ENCODE measurements around the gene SIK3.
"Not testable (repeated sequence)": the region's sequence is repeated elsewhere in the genome, so short reads cannot be mapped to it uniquely, and the experiment has no call there.

SIK3 gene

GRCh38 chr11:117054382-117054781 is 43.8 kb downstream of the SIK3 start:
- Mint-ChIP-seq H3K27ac (no peak overlapping the region), H3K4me1 (ENCODE audit: low read depth) (peaks cover 28% of the 10 kb centered on the region), H3K36me3 (ENCODE audit: low read depth) (peaks cover 11% of the 10 kb centered on the region), H3K9me3 (no peaks in the 10 kb centered on the region), H3K4me3 (no peak overlapping the region), H3K27me3 (no peaks in the 10 kb centered on the region)
- no peak for DNase-seq

DNA sequence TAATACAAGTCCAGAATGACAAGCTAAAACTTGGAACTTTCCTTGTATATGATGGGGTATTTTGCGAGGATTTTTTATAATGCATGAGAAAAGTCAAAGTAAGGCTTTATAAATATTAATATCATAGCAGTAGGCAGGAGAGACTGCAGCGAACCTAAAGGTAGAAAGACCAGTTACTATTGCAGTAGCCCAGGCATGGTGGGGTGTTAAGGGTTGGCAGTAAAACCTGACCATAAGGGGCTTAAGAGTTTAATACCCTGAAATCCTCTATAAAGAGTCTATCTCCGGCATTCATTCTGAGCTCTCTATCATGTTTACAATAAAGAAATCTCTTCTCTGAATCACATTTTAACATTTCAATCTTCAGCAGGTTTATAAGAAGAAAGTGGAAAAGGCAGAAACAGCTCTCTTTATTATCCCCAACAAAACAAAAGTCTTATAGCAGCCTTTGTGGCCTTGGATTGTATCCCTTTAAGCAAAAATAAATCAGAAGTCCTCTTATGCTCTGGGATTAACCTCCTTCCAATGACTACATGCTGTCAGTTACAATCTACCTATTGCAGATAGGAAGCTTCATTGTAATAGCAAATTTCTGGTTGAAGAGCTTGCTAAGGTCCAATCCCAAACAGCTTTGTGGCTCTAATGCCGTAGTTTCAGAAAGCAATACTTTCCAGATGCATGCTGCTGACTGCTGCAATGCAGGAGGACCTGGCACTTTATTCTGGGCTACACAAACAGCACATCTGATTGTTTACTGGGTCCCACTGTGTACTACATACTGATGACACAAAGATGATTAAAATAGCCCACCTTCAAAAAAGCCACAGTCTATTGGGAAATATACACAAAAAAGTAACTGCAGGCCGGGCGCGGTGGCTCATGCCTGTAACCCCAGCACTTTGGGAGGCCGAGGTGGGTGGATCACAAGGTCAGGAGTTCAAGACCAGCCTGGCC is 45.8 kb downstream of the SIK3 start:
- no peak for DNase-seq
- Mint-ChIP-seq H3K9me3 (no peaks in the 10 kb centered on the region), H3K27me3 (no peaks in the 10 kb centered on the region), H3K36me3 (ENCODE audit: low read depth) (peaks cover 7% of the 10 kb centered on the region), H3K4me1 (ENCODE audit: low read depth) (peaks cover 15% of the 10 kb centered on the region), H3K27ac (no peak overlapping the region), H3K4me3 (no peak overlapping the region)

DNA sequence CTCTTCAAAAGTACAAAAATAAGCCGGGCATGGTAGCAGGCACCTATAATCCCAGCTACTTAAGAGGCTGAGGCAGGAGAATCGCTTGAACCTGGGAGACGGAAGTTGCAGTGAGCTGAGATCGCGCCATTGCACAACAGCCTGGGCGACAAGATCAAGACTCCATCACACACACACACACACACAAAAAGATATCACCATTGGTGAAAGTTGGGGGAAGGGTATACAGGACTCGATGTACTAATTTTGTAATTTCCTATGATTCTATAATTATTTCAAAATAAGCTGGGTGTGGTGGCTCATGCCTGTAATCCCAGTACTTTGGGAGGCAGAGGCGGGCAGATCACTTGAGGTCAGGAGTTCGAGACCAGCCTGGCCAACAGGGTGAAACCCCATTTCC is 48.1 kb downstream of the SIK3 start:
- H3K27me3 Mint-ChIP-seq; H3K4me3 Mint-ChIP-seq; H3K36me3 Mint-ChIP-seq (ENCODE audit: low read depth); H3K27ac Mint-ChIP-seq; DNase-seq; H3K9me3 Mint-ChIP-seq: not testable (repeated sequence)
- H3K4me1 Mint-ChIP-seq (ENCODE audit: low read depth): peaks cover 27% of the 10 kb centered on the region

GRCh38 chr11:117046627-117047026 is 51.6 kb downstream of the SIK3 start:
- not testable (repeated sequence) for H3K27me3 Mint-ChIP-seq, H3K27ac Mint-ChIP-seq, DNase-seq, H3K9me3 Mint-ChIP-seq, H3K4me3 Mint-ChIP-seq
- H3K36me3 Mint-ChIP-seq (ENCODE audit: low read depth): peaks cover 25% of the 10 kb centered on the region
- H3K4me1 Mint-ChIP-seq (ENCODE audit: low read depth): peaks cover 52% of the 10 kb centered on the region

DNA sequence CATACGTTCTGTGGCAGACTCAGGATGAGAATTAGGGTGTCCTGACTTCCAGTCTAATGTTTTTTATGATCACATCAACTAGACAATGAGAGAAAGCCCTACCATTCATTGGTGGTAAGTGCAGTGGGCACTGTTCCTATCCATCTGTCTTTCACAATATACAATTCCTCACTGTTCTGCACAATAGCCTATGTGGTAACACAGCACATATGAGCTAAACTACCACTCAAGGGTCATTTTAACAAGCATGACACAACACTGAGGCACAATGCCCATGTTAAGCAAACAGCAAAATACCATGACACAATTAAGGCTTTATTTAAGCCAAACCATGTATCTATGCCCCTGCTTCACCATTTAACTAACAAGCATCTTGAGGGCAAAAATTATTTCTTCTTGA is 52.3 kb downstream of the SIK3 start:
- Mint-ChIP-seq H3K36me3 (ENCODE audit: low read depth) (peaks cover 25% of the 10 kb centered on the region), H3K9me3 (no peaks in the 10 kb centered on the region), H3K27me3 (no peaks in the 10 kb centered on the region), H3K4me3 (no peak overlapping the region), H3K4me1 (ENCODE audit: low read depth) (peaks cover 55% of the 10 kb centered on the region), H3K27ac (no peak overlapping the region)
- DNase-seq: no peak

DNA sequence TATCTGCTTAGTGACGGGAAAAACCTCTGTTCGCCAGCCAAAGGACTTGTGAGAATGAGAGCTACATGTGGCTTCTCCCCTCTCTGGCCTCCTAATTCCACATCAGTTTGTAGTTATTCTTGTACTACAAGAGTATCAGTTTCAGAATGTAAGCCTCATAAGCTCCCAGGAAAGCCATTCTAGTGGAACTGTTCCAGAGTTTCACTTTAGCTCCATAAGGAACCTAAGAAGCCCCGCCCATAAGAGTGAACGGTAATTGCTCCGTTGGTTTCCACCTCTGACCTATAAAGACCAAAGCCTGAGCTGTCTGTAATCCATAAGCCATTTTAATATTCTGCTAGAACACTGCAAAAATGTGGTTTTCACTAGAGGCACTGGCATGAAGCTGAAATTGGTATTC is 53.0 kb downstream of the SIK3 start:
- Mint-ChIP-seq H3K4me3 (no peak overlapping the region), H3K27me3 (no peaks in the 10 kb centered on the region), H3K9me3 (no peaks in the 10 kb centered on the region), H3K36me3 (ENCODE audit: low read depth) (peaks cover 25% of the 10 kb centered on the region), H3K27ac (peak overlapping the region; percentile 51), H3K4me1 (ENCODE audit: low read depth) (peaks cover 61% of the 10 kb centered on the region)
- no peak for DNase-seq

DNA sequence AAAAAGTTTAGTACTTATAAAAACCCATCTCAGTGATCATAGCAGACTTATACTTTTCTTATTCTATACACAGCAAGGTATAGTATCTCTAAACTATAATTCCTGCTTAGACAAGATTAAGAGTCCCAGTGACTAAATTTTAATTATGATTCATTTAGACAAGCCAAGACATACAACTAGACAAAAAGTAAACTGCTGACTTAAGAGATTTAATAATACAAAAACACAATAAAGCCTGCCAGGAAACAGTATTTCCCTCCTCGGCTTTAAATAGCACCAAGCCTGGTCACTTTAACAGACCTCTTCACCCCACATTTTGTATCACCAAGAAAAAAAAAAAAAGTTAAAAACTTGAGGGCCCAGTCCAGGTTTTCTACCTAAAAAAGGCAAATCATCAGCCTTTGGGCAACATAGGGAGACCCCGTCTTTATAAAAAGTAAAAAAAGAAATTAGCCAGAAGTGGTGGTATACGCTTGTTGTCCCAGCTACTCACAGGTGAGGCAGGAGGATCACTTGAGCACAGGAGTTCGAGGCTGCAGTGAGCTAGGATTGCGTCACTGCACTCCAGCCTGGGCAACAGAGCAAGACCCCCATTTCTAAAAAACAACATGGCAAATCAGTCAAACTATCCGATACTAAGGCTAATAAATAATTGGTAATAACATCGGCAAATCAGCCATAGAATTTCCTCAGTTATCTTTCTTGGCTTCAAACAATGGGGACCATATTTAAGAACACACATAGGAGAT is 53.8 kb downstream of the SIK3 start:
- Mint-ChIP-seq H3K36me3 (ENCODE audit: low read depth) (peaks cover 23% of the 10 kb centered on the region), H3K9me3 (no peaks in the 10 kb centered on the region), H3K27me3 (no peaks in the 10 kb centered on the region), H3K4me1 (ENCODE audit: low read depth) (peaks cover 66% of the 10 kb centered on the region), H3K27ac (peak overlapping the region; percentile 51), H3K4me3 (no peak overlapping the region)
- no peak for DNase-seq

DNA sequence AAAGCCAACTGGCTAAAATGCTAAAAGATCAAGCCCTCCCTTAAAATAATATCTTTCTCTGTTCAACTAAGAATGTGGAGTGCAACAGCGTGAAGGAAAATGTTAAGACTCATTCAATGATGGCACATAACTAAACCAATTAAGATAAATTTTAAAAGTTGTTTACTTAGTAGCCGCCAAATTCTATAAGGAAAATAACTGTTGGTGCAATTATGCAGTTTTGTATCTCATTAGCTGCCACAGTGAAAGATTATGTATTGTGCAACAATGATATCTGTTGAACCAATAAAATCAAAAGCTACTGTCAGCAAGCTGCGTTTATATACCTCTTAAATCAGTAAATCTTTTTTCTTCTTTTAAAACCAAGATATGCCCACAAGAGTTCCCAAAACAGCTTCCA is 55.5 kb downstream of the SIK3 start:
- Mint-ChIP-seq H3K4me3 (no peak overlapping the region), H3K27me3 (no peaks in the 10 kb centered on the region), H3K4me1 (ENCODE audit: low read depth) (peaks cover 80% of the 10 kb centered on the region), H3K36me3 (ENCODE audit: low read depth) (peaks cover 23% of the 10 kb centered on the region), H3K27ac (peak overlapping the region; percentile 35), H3K9me3 (no peaks in the 10 kb centered on the region)
- DNase-seq: no peak

DNA sequence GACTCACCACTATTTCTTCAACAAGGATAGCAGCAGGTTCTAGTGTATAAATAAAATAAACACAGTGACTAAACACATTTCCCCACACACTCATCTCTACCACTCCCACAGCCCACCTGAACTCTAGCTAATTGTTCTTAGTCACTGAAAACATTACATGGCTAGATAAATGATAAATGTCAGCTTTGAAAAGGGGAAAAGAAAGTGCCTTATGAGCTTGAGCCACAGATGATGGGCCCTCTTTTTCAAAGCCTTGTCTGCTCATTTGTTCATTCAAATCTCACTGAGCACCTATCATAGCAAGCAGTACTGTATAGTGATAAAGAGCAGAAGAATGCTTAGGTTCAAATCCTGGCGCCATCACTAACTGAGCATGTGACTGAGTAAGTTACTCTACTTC is 58.3 kb downstream of the SIK3 start:
- Mint-ChIP-seq H3K36me3 (ENCODE audit: low read depth) (peaks cover 17% of the 10 kb centered on the region), H3K27ac (peak overlapping the region; percentile 76), H3K4me1 (ENCODE audit: low read depth) (peaks cover 84% of the 10 kb centered on the region), H3K27me3 (no peaks in the 10 kb centered on the region), H3K9me3 (no peaks in the 10 kb centered on the region), H3K4me3 (no peak overlapping the region)
- DNase-seq: no peak

DNA sequence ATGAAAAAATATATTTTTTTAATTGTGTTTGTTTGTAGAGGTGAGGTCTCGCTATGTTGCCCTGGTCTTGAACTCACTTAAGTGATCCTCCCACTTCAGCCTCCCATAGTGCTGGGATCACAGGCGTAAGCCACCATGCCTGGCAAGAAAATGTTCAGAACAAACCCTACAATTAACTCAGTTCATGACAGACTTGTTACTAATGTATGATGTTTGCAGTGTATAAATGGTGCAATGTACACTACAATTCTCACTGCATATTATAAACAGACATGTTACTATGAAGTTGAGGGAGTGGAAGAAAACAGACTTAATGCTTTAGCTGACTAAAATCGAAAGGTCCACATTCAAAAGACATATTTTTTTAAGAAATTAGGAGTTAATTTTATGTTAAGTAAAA is 59.0 kb downstream of the SIK3 start:
- no peak for DNase-seq
- Mint-ChIP-seq H3K9me3 (no peaks in the 10 kb centered on the region), H3K36me3 (ENCODE audit: low read depth) (peaks cover 12% of the 10 kb centered on the region), H3K27me3 (no peaks in the 10 kb centered on the region), H3K4me1 (ENCODE audit: low read depth) (peaks cover 80% of the 10 kb centered on the region), H3K4me3 (no peak overlapping the region), H3K27ac (peak overlapping the region; percentile 29)

DNA sequence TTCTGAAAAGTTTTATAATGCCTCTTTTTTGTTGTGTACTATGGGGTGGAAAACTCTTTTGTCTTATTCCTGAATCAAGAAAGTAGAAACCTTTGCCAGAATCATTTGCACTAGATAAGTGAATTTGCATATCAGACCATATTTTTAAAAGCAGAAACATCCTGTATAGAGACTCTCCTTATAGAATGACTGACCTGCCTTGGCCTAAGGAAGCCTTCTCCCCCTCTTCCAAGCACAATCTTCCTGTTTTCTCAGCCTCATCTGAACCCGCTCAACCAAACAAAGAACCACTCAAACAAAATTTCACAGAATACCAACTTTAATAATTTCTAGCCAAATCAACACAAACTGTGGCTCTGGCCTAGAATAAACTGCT is 60.3 kb downstream of the SIK3 start:
- Mint-ChIP-seq H3K27me3 (no peaks in the 10 kb centered on the region), H3K36me3 (ENCODE audit: low read depth) (peaks cover 8% of the 10 kb centered on the region), H3K4me3 (no peak overlapping the region), H3K9me3 (no peaks in the 10 kb centered on the region), H3K27ac (peak overlapping the region; percentile 88), H3K4me1 (ENCODE audit: low read depth) (peaks cover 74% of the 10 kb centered on the region)
- no peak for DNase-seq

DNA sequence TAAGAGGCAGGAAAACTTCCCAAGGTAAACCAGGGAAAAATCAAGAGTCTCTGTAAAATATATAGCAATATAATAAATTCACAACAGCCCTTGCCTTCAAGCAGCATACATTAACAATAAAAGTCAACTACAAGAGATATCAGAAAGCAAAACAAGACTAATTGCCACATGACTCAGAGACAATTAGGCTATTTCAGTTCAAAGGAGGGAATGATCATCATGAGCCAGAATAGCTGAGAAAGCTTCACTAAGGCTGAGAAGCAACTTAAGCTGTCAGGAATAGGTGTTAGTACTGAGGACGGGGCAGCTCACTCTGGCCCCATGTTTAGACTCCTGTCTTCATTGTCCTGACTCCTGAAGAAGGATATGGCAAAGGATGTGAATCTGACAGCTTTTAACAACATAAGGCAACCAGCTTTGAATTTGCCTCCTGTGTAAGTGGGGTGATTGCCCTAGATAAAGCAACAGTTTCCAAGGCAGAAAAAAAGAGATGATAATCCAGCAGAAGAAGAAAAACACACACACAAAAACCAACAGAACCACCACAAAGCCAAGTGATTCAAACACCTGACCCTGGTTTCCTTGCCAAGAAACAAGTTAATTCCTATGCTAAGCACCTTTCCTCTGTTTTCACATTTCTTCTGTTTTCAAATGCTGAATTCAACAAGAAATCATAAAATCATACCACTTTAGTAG is 60.8 kb downstream of the SIK3 start:
- no peak overlapping the region for H3K4me3 Mint-ChIP-seq
- no peaks in the 10 kb centered on the region for H3K27me3 Mint-ChIP-seq
- H3K9me3 Mint-ChIP-seq: no peaks in the 10 kb centered on the region
- H3K27ac Mint-ChIP-seq: peak overlapping the region; percentile 88
- H3K36me3 Mint-ChIP-seq (ENCODE audit: low read depth): peaks cover 4% of the 10 kb centered on the region
- DNase-seq: no peak
- H3K4me1 Mint-ChIP-seq (ENCODE audit: low read depth): peaks cover 68% of the 10 kb centered on the region

DNA sequence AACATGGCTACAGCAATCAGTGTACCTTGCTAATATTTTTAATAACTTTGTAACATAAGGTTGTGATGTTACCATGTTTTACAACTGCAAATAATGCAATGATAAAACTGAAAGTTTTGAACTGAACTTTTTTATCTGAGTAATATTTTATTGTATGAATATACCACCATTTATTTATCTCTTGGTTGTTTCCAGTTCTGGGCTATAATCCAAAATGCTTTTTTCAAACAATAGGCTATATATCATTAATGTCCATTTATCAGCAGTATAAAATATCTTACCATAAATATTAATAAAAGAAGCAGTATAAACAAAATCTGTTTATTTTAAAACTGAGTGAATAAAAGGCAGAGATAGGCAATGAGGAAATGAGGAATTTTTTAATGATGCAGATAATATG is 63.3 kb downstream of the SIK3 start:
- Mint-ChIP-seq H3K27ac (no peak overlapping the region), H3K27me3 (no peaks in the 10 kb centered on the region), H3K4me1 (ENCODE audit: low read depth) (peaks cover 55% of the 10 kb centered on the region), H3K36me3 (ENCODE audit: low read depth) (peaks cover 4% of the 10 kb centered on the region), H3K4me3 (no peak overlapping the region), H3K9me3 (no peaks in the 10 kb centered on the region)
- DNase-seq: no peak

DNA sequence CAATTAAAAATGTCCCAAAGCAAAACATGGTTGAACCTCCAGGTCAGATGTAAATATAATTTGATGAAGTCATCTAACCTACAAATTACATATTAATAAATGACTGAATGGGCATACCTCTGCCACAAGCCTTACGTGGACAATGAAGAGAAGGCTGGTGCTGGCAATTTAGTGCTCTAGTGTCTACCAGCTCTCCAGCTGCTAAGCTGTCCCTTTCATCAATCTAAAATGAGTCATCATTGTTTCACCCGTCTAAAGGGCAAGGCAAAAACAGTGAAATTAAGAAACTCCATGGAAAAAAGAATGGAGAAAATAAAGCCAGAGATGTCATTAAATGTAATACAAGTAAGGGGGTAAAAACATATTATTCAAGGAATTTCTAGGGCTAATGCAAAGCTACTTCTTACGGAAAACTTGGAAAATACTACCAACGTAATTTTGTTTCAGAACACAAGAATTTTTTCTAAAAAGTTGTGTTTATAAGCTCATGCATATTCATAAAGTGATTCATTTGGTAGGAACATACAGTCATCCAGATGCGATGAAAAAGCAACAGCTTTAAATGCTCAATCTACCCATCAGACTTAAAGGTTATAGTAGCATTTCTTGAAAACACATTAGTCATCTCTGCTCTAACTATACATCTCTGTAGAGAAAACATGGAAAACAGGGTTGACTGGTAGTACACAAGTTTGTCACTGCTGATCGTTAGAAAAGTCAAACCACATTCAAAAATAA is 71.5 kb downstream of the SIK3 start:
- Mint-ChIP-seq H3K9me3 (no peaks in the 10 kb centered on the region), H3K27ac (peak overlapping the region; percentile 92), H3K36me3 (ENCODE audit: low read depth) (peaks cover 5% of the 10 kb centered on the region), H3K4me3 (no peak overlapping the region), H3K27me3 (no peaks in the 10 kb centered on the region), H3K4me1 (ENCODE audit: low read depth) (peaks cover 75% of the 10 kb centered on the region)
- no peak for DNase-seq
